SJSA1 (cell line): ENCODE data around the gene ONECUT2. TPM values are rescaled to one million over a fixed set of nuclear protein-coding genes. Genes with fewer than 3 reads are reported as not detected.

ENCODE experiments used
- DNase-seq, 2 experiments: peaks; one replicate each; pipeline ENCODE4 v3.0.0-alpha.2; 2015 to 2020; ENCODE audit warnings: low spot score in 2 of 2, low read depth in 1 of 2
- H3K27ac ChIP-seq: fragments of 250-450 bp; sonication (Bioruptor Pico); 2 replicates; pipeline ENCODE4 v1.5.1; 2020; ENCODE audit warnings: mild to moderate bottlenecking, moderate library complexity
- H3K27me3 ChIP-seq: fragments of 250-450 bp; sonication (Bioruptor Pico); replicated peaks from 2 replicates; pipeline ENCODE4 v1.5.1; 2020; ENCODE audit warnings: mild to moderate bottlenecking, moderate library complexity
- H3K36me3 ChIP-seq: fragments of 250-450 bp; sonication (Bioruptor Pico); 2 replicates; pipeline ENCODE4 v1.5.1; 2020; ENCODE audit warnings: mild to moderate bottlenecking
- H3K4me1 ChIP-seq: fragments of 250-450 bp; sonication (Bioruptor Pico); replicated peaks from 2 replicates; pipeline ENCODE4 v1.6.1; 2021; ENCODE audit warnings: mild to moderate bottlenecking
- H3K4me3 ChIP-seq: fragments of 250-450 bp; sonication (Bioruptor Pico); 2 replicates; pipeline ENCODE4 v1.5.1; 2020; ENCODE audit warnings: mild to moderate bottlenecking
- H3K9me3 ChIP-seq: fragments of 250-450 bp; sonication (Bioruptor Pico); replicated peaks from 2 replicates; pipeline ENCODE4 v1.5.1; 2020; ENCODE audit warnings: mild to moderate bottlenecking
- total RNA-seq: library from RNA; depleted of rRNA; stranded (reverse); fragments of >200 nt; shearing (Covaris generic); gene quantifications from 2 replicates; pipeline ENCODE4 v1.2.3, GENCODE V29; 2014

Gene ONECUT2
- total RNA-seq, 1 experiment from 2014 or later: 0.05 TPM

DNA sequence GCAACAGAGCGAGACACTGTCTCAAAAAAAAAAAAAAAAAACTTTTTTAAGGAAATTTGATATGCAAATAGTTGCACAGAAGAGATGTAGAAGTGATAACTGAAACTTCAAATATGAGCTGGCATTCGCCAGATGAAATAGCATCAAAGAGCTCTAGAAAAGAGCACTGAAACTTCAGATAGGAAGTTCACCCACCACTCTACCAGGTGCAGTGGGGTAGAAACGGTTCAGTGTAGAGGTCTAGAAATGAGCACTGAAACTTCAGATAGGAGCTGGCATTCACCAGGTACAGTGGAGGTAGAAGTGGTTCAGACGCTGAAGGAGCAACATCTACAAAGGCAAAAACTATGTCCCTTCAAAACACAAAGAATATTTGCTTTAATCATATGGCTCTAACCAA is 9.0 kb upstream of the ONECUT2 start:
- Histone ChIP-seq H3K27me3 (peaks cover 41% of the 10 kb centered on the region), H3K27ac (no peak overlapping the region), H3K4me3 (no peak overlapping the region), H3K9me3 (peaks cover 14% of the 10 kb centered on the region), H3K36me3 (no peaks in the 10 kb centered on the region), H3K4me1 (no peaks in the 10 kb centered on the region)
- DNase-seq: no peak

DNA sequence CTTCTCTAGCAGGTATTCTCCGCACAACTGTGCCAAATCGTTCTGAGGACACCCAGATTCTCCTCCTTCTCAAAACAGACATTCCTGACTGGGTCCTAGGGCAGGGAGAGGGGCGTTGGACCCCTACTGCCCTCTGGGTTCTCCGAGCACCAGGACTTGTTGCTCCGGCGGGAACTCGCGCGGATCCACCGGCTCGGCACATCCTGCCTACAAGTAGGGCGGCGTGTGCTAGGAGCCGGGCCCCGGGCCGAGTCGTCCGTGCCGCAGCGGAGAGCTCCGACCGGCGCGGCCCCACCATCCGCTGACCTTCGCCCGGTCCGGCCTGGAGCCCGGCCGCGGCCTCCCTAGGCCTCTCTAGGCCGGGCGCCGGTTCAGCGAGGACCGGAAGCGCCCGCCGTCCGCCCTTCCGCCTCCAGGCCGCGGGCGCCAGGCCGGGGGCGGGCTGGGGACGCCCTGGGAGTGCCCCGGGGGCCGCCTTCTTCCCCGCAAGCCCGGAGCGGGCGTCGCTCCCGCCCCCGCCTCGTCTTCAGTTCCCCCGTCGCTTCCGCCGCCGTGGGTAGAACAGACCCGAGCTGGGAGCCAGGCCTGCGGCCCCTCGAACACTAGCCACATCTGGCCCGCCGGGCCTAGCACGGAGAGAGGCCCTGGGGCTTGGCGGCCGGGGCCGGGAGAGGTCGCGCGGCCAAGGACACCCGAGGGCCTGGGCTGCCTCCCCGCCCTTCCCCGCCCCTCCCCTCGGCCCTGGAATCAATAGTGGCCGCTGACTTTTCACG is 7.6 kb upstream of the ONECUT2 start:
- H3K4me3 ChIP-seq: no peak overlapping the region

DNA sequence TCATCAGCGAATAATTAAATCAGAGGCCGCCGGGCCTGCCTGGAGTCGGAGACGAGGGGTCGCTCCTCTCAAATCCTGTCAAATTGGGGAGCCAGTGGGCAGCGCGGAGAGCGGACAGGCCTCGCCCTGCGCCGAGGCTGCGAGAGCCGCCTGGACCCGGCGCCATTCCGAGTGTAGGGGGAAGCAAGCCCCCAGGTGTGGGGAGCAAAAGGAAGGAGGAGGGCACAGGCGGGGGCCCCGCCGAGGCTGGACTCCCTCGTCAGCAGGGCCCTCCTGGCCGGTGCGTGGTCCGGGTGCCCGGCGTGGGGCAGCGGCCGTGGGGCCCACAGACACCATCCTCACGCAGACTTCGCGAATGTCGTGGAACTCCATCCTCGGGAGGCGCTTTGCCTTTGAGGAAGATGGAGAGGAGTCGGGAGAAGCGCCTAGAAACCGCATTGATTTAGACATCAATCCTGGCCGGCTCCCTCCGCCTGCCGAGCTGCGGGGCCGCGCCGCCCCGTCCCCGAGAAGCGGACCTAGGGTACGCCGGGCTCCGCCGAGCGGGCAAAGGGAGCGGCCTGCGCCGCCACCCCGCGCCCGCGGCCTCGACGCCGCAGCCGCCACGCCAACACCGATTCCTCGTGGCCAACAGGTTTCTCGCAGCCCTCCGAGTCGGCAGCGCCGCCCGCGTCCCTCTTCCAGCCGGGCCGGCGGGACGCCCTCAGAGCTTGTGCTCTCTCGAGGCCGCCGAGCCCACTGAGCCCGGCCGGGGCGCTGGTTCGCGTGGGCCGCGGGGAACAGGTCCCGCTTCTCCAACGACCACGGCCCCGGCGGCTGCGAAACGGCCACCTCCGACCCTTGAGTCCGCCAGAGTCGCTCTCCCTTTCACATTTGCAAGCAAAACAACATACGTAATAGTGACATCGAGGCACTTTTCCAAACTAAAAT is 6.7 kb upstream of the ONECUT2 start:
- Histone ChIP-seq H3K36me3 (no peaks in the 10 kb centered on the region), H3K4me3 (no peak overlapping the region), H3K27me3 (peaks cover 64% of the 10 kb centered on the region), H3K27ac (no peak overlapping the region), H3K4me1 (no peaks in the 10 kb centered on the region), H3K9me3 (peaks cover 14% of the 10 kb centered on the region)
- no peak for DNase-seq

More for the DNA sequence above, 7.6 kb upstream of the ONECUT2 start:
- H3K27ac ChIP-seq: no peak overlapping the region
- no peaks in the 10 kb centered on the region for H3K36me3 ChIP-seq
- no peaks in the 10 kb centered on the region for H3K4me1 ChIP-seq
- H3K9me3 ChIP-seq: peaks cover 14% of the 10 kb centered on the region
- no peak for DNase-seq
- H3K27me3 ChIP-seq: peaks cover 56% of the 10 kb centered on the region

DNA sequence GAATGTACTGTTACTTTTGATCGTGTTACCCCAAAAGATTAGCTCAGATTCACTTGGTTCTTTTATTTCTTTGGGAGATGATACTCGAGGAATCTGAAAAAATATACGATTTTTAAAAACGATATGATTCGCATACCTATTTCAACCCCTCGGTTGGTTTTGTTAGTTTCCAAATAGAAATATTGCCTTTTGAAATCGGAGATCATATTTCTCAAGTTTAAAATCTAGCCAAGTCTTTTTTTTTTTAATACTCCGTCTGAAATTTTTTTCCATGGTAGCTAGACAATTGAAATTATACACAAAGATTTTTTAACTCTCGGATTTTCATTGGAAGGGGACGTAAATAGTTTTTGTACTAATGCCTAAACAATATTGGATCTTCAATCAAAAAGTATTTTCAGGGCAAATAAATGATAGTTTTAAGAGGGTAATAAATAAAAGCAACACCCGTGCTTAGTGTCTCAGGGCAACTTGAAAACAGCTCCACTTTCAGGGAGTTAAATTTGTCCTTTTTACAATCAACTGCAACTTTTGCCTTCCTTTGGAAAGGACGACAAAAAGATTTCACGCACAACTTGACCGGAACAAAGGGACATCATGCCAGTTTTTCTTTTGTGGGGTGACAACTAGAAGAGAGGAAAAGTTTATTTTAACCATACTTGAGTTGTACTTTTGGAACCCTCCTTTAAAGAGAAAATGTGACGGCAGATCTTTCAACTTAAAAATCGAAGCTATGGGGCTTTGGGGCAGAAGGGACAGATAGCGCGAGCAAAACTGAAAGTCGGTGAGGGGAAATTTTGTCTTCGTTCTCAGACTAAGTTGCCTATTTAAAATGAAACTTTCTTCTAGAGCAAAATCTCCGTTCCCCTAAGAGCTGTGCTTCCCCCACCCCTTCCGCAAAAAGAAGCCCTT is 5.8 kb upstream of the ONECUT2 start:
- DNase-seq: no peak
- Histone ChIP-seq H3K27me3 (peaks cover 74% of the 10 kb centered on the region), H3K27ac (no peak overlapping the region), H3K9me3 (peaks cover 14% of the 10 kb centered on the region), H3K4me3 (no peak overlapping the region), H3K4me1 (peaks cover 3% of the 10 kb centered on the region), H3K36me3 (no peaks in the 10 kb centered on the region)

DNA sequence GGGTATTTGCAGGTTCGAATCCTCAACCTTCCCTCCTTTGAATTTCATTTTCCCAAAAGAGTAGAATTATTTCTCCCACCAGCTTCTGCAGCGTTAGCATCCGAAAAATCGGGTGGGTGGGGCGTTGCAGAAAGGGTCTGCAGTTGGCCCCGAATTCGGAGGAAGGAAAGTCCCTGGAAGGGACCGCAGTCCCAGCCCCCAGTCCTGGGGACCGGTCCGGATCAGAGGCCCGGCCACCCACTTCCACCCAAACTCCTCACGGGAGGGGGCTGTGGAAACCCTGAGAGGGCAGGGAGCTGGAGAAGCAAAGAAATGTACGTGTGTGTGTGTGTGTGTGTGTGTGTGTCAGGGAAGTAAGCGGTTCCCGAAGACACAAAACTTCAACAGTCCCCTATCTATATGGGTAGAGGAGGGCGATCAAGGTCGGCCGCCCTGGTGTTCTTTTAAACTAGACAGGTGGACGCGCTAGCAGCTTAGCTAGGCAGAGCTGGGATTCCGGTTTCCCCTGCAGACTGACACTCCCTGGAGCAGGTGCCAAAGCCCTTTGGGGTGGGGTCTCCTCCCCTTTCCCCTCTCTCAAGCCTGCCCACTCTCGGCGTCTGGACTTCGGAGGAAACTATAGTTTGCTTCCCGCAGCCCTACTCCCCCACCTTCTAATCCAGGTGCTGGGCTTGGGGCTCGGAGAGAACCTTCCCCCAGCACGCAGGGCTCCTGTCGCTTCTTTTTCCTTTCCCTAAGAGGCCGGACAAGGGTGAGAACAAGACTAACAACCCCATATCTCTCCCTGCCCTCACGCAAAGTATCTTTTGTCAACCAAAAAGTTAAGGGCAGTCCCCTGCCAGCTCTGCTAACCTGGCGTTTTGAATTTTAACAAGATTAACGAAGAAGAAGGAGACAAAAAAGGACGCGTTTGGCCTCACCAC is 4.8 kb upstream of the ONECUT2 start:
- Histone ChIP-seq H3K4me1 (peaks cover 11% of the 10 kb centered on the region), H3K27me3 (peaks cover 81% of the 10 kb centered on the region), H3K9me3 (peaks cover 19% of the 10 kb centered on the region), H3K4me3 (no peak overlapping the region), H3K27ac (no peak overlapping the region), H3K36me3 (no peaks in the 10 kb centered on the region)
- DNase-seq: no peak

DNA sequence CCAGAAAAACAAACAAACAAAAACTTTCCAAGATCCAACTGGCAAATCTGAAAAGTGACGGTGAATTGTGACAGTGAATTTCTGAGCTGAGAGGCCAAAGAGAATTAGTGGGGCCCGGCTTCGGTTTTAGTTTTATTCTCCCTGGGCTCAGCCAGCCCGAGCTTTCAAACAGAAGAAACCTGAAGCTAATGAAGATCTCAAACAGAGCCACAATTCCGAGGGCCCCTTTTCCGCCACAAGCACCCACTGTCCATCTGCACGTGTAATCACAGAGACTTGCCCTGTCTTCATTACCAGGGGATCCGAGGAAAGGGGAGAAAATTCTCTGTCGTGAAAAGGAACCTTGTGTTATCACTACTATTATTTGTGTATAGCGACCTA is 4.2 kb upstream of the ONECUT2 start:
- no peaks in the 10 kb centered on the region for H3K36me3 ChIP-seq
- no peak overlapping the region for H3K4me3 ChIP-seq
- H3K27ac ChIP-seq: no peak overlapping the region
- peaks cover 21% of the 10 kb centered on the region for H3K9me3 ChIP-seq
- H3K4me1 ChIP-seq: peaks cover 13% of the 10 kb centered on the region
- peaks cover 84% of the 10 kb centered on the region for H3K27me3 ChIP-seq
- no peak for DNase-seq

DNA sequence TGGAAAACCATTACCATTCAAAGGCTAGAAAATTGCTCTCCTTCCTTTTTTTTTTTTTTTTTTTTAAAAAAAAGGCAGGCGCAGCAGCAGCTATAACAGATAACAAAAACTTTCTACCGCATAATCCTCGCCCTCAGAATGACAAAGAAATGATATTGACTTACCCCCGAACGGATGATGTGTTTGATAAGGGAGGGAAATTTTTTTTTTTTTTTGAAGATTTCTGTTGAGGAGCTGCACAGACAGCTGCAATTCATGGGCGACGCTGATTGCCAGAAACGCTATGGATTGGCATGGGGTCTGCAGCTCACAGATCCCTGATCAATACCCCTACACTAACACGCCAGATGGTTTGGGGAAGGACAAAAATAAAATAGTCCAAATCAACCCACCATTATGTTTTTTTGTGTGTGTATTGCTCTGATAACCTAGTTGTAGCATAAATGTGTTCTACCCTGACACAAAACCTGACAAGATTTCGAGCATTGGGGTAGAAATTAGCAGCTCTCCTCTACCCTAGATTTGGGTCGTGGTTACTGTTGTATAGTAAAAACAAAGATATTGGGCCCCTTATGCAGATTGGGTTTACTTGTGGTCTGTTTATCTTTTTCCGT is 3.6 kb upstream of the ONECUT2 start:
- no peak overlapping the region for H3K4me3 ChIP-seq
- H3K4me1 ChIP-seq: peaks cover 14% of the 10 kb centered on the region
- no peak for DNase-seq
- no peaks in the 10 kb centered on the region for H3K36me3 ChIP-seq
- peaks cover 27% of the 10 kb centered on the region for H3K9me3 ChIP-seq
- peaks cover 85% of the 10 kb centered on the region for H3K27me3 ChIP-seq
- no peak overlapping the region for H3K27ac ChIP-seq

DNA sequence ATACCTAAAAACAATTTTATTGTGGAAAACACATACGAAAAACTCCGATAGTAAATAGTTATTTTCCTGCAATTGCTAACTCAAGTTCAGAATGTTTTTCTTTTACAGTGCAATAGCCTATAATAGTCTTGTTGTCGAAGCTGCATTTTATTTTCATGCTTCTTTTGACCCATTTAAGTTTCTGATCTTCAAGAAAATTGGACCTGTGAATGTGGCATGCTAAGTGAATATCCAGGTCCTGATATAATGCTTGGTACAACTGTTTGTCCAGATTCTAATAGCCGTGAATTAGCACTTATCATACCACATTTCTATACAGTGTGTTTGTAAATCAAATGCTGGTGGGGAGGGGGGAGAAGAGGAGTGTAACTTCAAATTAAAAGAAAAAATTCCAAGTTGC is 3.0 kb upstream of the ONECUT2 start:
- no peak for DNase-seq
- peaks cover 14% of the 10 kb centered on the region for H3K4me1 ChIP-seq
- no peak overlapping the region for H3K4me3 ChIP-seq
- no peak overlapping the region for H3K27ac ChIP-seq
- peaks cover 85% of the 10 kb centered on the region for H3K27me3 ChIP-seq
- H3K36me3 ChIP-seq: no peaks in the 10 kb centered on the region
- H3K9me3 ChIP-seq: peaks cover 30% of the 10 kb centered on the region

DNA sequence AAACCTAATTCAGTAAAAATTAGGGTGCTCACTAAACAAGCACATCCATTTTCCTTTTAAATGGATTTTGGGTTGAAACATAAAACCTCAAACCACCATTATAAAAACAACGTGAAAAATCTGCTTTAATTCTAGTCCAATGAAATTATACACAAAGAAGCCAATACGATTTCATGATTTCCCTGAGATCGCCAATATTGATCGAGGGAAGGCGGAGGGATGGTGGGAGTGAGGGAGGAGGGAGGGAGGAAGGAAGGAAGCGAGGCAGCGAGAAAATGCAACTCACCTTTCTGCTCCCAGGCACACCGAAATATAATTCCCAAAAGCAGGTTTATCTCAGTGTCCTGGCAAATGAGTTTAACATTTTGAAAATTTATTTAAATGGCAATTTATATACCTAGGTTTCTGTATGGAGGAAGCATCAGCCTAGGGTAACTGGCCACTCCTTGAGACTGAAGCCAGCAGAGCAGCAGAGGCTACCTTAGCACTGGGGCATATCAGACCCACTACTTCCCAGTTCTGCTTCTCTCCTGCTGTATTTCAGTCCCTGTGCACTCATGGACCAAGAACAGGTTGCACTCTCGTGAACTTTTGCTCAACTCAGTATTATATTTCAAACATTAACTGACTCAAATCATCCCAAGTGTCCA is 2.3 kb upstream of the ONECUT2 start:
- Histone ChIP-seq H3K4me1 (peaks cover 16% of the 10 kb centered on the region), H3K9me3 (peaks cover 34% of the 10 kb centered on the region), H3K4me3 (no peak overlapping the region), H3K27me3 (peaks cover 89% of the 10 kb centered on the region), H3K27ac (no peak overlapping the region), H3K36me3 (no peaks in the 10 kb centered on the region)
- no peak for DNase-seq

DNA sequence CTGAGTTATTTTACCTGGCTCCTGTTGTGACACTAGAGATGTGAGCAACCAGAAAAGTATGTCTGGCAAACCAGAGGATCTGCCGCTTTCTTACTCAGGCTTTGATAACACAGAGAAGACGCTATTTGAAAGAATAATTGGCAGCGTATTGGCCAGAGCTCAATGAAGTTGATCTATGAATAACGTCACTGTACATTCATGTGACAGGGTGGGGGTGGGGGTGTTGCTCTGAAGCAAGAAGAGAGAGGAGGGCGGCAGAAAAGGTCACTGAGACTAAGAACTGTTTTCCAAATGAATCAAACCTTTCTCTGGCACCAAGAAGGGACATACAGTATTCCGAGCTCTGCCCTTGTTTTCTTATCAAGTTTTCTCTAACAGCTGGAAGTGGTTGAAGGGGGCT is 1.7 kb upstream of the ONECUT2 start:
- H3K4me1 ChIP-seq: peaks cover 21% of the 10 kb centered on the region
- H3K36me3 ChIP-seq: no peaks in the 10 kb centered on the region
- H3K27ac ChIP-seq: no peak overlapping the region
- H3K9me3 ChIP-seq: peaks cover 33% of the 10 kb centered on the region
- H3K4me3 ChIP-seq: no peak overlapping the region
- H3K27me3 ChIP-seq: peaks cover 91% of the 10 kb centered on the region
- no peak for DNase-seq

DNA sequence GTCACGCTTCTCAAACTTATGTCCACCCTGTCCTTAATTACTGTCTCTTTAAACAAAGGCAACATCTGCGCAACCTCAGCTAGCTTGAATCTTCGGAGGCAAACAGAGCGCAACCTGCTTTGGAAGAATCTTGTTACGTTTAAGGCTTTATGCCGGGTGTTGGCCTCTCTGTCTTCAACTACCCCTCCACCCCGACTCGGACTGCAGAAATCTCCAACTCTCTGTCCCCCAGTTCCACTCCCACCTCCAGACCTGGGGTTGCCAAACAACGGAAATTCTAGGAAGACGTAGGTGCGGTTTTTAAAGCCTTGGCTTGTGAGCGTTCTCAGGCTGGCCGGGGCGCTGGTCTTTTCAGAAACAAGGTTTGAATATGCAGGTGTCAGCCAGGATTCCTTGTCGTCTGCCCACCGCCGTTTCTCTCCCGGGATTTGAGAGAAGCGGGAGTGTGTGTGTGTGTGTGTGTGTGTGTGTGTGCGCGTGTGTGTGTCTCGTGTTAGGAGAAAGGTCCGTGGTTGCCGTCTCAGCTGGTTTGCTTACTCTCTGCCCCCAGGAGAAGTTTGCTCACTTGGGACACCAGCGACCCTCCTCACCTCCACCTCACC is 1.1 kb upstream of the ONECUT2 start:
- peaks cover 29% of the 10 kb centered on the region for H3K9me3 ChIP-seq
- H3K27me3 ChIP-seq: peaks cover 93% of the 10 kb centered on the region
- H3K36me3 ChIP-seq: no peaks in the 10 kb centered on the region
- no peak overlapping the region for H3K4me3 ChIP-seq
- peaks cover 21% of the 10 kb centered on the region for H3K4me1 ChIP-seq
- H3K27ac ChIP-seq: no peak overlapping the region
- no peak for DNase-seq

DNA sequence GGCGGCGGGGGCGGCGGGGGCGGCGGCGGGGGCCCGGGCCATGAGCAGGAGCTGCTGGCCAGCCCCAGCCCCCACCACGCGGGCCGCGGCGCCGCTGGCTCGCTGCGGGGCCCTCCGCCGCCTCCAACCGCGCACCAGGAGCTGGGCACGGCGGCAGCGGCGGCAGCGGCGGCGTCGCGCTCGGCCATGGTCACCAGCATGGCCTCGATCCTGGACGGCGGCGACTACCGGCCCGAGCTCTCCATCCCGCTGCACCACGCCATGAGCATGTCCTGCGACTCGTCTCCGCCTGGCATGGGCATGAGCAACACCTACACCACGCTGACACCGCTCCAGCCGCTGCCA is 644 bp downstream of the ONECUT2 start:
- H3K4me1 ChIP-seq: peaks cover 21% of the 10 kb centered on the region
- H3K4me3 ChIP-seq: no peak overlapping the region
- H3K27me3 ChIP-seq: peaks cover 94% of the 10 kb centered on the region
- DNase-seq: no peak
- no peak overlapping the region for H3K27ac ChIP-seq
- peaks cover 29% of the 10 kb centered on the region for H3K9me3 ChIP-seq
- H3K36me3 ChIP-seq: no peaks in the 10 kb centered on the region
